ENCODE measurements around the gene RCL1.

DNA sequence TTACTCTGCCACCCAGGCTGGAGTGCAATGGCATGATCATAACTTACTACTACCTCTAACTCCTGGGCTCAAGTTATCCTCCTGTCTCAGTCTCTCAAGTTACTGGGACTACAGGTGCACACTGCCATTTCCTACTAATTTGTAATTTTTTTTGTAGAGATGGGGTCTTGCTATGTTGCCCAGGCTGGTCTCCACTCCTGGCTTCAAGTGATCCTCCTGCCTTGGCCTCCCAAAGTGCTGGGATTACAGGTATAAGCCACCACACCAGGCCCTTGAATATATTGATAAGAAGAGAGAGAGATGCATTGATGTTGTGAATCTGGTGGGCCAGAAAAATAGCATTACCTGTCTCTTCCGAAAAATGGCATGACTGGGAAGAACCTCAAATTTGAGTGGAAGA lies 21.0 kb upstream of the RCL1 start:
- TF ChIP-seq, protein P1, sequence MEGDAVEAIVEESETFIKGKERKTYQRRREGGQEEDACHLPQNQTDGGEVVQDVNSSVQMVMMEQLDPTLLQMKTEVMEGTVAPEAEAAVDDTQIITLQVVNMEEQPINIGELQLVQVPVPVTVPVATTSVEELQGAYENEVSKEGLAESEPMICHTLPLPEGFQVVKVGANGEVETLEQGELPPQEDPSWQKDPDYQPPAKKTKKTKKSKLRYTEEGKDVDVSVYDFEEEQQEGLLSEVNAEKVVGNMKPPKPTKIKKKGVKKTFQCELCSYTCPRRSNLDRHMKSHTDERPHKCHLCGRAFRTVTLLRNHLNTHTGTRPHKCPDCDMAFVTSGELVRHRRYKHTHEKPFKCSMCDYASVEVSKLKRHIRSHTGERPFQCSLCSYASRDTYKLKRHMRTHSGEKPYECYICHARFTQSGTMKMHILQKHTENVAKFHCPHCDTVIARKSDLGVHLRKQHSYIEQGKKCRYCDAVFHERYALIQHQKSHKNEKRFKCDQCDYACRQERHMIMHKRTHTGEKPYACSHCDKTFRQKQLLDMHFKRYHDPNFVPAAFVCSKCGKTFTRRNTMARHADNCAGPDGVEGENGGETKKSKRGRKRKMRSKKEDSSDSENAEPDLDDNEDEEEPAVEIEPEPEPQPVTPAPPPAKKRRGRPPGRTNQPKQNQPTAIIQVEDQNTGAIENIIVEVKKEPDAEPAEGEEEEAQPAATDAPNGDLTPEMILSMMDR (conservative IDR thresholded peaks at IDR 0.05; ENCODE audit: low read depth, low read length), result no peak
- TF ChIP-seq EZH2 (IDR thresholded peaks at IDR 0.05; ENCODE audit: low read length, unreplicated experiment), result no peak

All from PC-3 (cell line).